ENCODE results near the gene EPN2.

The EPN2 gene

GRCh38 chr17:19332371-19333131, 95.4 kb downstream of the EPN2 start:
- DNase-seq: no peak

- no peak for DNase-seq
These were observed 95.9 kb downstream of the EPN2 start for GRCh38 chr17:19333132-19333440.

GRCh38 chr17:19333736-19334290, 96.6 kb downstream of the EPN2 start:
- DNase-seq: no peak

- no peak for DNase-seq
These were observed 97.2 kb downstream of the EPN2 start for GRCh38 chr17:19334331-19334730.

GRCh38 chr17:19335951-19336631, 98.9 kb downstream of the EPN2 start:
- DNase-seq: no peak

- DNase-seq: no peak
These were observed 100.0 kb downstream of the EPN2 start for GRCh38 chr17:19336938-19337711.

- no peak for DNase-seq
These were observed 100.5 kb downstream of the EPN2 start for GRCh38 chr17:19337712-19338023.

GRCh38 chr17:19338031-19338990, 101.1 kb downstream of the EPN2 start:
- peak; percentile 74 for DNase-seq

- DNase-seq: no peak
These were observed 102.2 kb downstream of the EPN2 start for GRCh38 chr17:19339341-19339815.

GRCh38 chr17:19341211-19341631, 104.1 kb downstream of the EPN2 start:
- no peak for DNase-seq

GRCh38 chr17:19341641-19342610, 104.8 kb downstream of the EPN2 start:
- DNase-seq: no peak

- no peak for DNase-seq
These were observed 105.6 kb downstream of the EPN2 start for GRCh38 chr17:19342611-19343255.

GRCh38 chr17:19343256-19343630, 106.1 kb downstream of the EPN2 start:
- DNase-seq: no peak

GRCh38 chr17:19343671-19344151, 106.5 kb downstream of the EPN2 start:
- DNase-seq: no peak

- no peak for DNase-seq
These were observed 107.3 kb downstream of the EPN2 start for GRCh38 chr17:19344311-19345066.

GRCh38 chr17:19345067-19345460, 107.9 kb downstream of the EPN2 start:
- DNase-seq: no peak

GRCh38 chr17:19345486-19346350, 108.6 kb downstream of the EPN2 start:
- no peak for DNase-seq

Data from stimulated activated CD8-positive, alpha-beta memory T cell treated with anti-CD3 and anti-CD28 coated beads, Interleukin-4, amount 100 ng/mL, for 48 hours (primary cell).